GM21360 (cell line): Measurements from ENCODE around the gene SLC16A3.
"Not testable (repeated sequence)": the region's sequence is repeated elsewhere in the genome, so short reads cannot be mapped to it uniquely, and the experiment has no call there.

Experiments
- ATAC-seq: cut with Tn5 transposase; IDR thresholded peaks from one replicate; pipeline ENCODE4 v1.9.1; 2021; ENCODE audit warnings: mild to moderate bottlenecking, moderate library complexity; ENCODE audit not compliant: unreplicated experiment

The SLC16A3 gene

GRCh38 chr17:82203920-82204319 lies 24.9 kb upstream of the SLC16A3 start:
- no peak for ATAC-seq

- no peak for ATAC-seq
These were observed 23.8 kb upstream of the SLC16A3 start for GRCh38 chr17:82204831-82205719.

GRCh38 chr17:82205720-82206508 lies 22.9 kb upstream of the SLC16A3 start:
- ATAC-seq = peak; percentile 54

- ATAC-seq = not testable (repeated sequence)
These were observed 18.2 kb upstream of the SLC16A3 start for GRCh38 chr17:82210655-82211054.

- ATAC-seq = peak; percentile 66
These were observed 16.3 kb upstream of the SLC16A3 start, which contains the start of gene CCDC57 for GRCh38 chr17:82212331-82213250. CCDC57 (minus strand) TSS chr17:82212842; CDS start chr17:82201944, 10,898 bp downstream.

GRCh38 chr17:82213251-82214011 lies 15.4 kb upstream of the SLC16A3 start:
- ATAC-seq = peak; percentile 8

- ATAC-seq = no peak
These were observed 14.7 kb upstream of the SLC16A3 start for GRCh38 chr17:82214012-82214628.

GRCh38 chr17:82215095-82215971 lies 13.5 kb upstream of the SLC16A3 start:
- no peak for ATAC-seq

- ATAC-seq = no peak
These were observed 12.9 kb upstream of the SLC16A3 start for GRCh38 chr17:82215972-82216300.

GRCh38 chr17:82216301-82217119 lies 12.3 kb upstream of the SLC16A3 start:
- no peak for ATAC-seq

- no peak for ATAC-seq
These were observed 11.7 kb upstream of the SLC16A3 start for GRCh38 chr17:82217120-82217529.

GRCh38 chr17:82217530-82218204 lies 11.2 kb upstream of the SLC16A3 start:
- no peak for ATAC-seq

GRCh38 chr17:82218349-82219075 lies 10.3 kb upstream of the SLC16A3 start:
- no peak for ATAC-seq

GRCh38 chr17:82219083-82219482 lies 9.8 kb upstream of the SLC16A3 start:
- ATAC-seq = no peak

GRCh38 chr17:82219753-82220709 lies 8.8 kb upstream of the SLC16A3 start:
- ATAC-seq = no peak
